Umbilical cord (tissue), 1 donor: ENCODE results near the gene FAR2. TPM values are rescaled to one million over a fixed set of nuclear protein-coding genes. Genes with fewer than 3 reads are reported as not detected.

Experiments used
- total RNA-seq: library from RNA; depleted of rRNA; stranded (reverse); fragments of >200 nt; gene quantifications from one replicate; pipeline ENCODE4 v1.2.3, GENCODE V29; 2014; ENCODE audit warnings: low replicate concordance; ENCODE audit not compliant: insufficient read depth

FAR2 gene
- total RNA-seq, 1 donor from 2014 or later, result 26.0 TPM

Other genes starting within 250 kb of the FAR2 start
- 54.4 TPM for gene ERGIC2, start 231.9 kb downstream of the FAR2 start, total RNA-seq